Activated CD8-positive, alpha-beta memory T cell treated with anti-CD3 and anti-CD28 coated beads, Interleukin-2, amount 50 U/mL, for 48 hours (primary cell): Measurements from ENCODE around the gene PDXDC1.
"Not testable (repeated sequence)": the region's sequence is repeated elsewhere in the genome, so short reads cannot be mapped to it uniquely, and the experiment has no call there.

Source experiments
- DNase-seq: peaks from one replicate; pipeline ENCODE4 v3.0.0-alpha.2; 2020

PDXDC1 gene

DNA sequence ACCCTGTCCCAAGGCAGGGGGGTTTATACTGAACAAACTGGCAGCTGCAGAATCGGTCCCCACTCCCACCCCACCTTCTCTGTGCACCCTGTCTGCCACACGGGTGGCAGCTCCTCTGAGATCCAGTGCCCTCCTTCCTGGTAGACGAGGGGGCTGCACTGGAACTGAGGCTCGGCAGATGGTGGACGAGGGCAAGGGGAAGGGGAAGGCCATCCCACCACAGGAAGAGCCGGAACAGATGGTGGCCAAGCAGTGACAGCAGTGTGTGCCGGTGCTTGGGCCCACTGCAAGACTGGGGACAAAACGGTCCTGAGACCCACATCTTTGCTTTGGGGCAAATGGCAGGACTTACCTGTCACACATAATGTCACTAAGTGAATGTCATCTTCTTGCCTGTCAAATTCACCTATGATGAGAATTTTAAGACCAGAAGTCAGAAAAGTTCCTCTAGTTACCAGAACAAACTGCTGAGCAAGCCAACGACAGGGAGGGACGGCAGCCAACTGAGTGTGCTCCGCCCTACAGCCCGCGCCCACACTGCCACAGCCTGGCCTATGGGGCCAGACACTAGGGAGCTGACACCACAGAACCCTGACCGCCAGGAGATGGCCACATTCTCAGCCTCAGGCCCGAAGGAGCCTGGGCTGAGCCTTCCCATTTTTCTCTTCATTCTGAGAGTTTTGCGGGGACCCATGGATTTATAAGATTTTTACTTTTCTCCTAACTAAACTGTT lies 66.6 kb downstream of the PDXDC1 start:
- no peak for DNase-seq

DNA sequence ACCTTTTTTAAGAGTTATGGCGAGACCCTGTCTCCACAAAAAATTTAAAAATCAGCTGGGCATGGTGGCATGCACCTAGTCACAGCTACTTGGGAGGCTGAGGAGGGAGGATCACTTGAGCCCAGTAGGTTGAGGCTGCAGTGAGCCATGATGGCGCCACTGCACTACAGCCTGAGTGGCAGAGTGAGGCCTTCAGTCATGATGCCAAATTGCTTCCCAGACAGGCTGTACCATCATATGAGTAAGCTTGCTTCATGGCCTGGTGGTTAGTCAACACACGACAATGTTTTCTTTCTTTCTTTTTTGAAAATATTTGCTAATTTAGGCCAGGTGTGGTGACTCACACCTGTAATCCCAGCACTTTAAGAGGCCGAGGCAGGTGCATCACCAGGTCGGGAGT lies 68.5 kb downstream of the PDXDC1 start:
- DNase-seq = no peak

DNA sequence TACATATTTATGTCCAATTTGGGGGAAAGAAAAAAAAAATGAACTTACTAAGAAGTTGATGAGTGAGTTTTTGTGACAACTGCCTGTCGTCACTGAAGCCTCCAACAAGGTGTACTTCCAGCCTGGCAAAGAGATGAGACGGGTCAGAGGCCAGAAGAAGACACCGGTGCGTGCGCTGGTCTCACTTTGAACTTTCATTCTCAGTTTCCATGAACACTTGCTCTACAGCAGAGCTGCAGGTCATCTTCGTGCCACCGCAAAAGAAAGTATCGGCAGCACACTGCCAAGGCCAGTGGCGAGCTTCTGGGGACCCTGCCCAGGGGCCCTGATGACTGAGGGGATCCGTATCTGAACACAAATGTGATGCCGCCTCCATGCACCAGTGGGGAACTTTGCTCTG lies 69.5 kb downstream of the PDXDC1 start:
- DNase-seq = no peak

DNA sequence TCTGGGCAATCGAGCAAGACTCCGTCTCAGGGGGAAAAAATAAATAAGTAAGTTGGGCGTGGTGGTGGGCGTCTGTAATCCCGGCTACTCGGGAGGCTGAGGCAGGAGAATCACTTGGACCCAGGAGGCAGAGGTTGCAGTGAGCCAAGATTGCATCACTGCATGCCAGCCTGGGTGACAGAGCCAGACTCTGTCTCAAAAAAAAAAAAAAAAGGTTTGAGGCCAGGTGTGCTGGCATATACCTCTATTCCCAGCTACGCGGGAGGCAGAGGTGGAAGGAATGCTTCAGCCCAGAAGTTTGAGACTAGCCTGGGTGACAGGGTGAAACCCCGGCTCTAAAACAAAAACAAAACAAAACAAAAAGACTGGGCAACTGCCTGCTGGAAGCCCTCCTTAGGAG lies 70.4 kb downstream of the PDXDC1 start:
- DNase-seq = not testable (repeated sequence)

DNA sequence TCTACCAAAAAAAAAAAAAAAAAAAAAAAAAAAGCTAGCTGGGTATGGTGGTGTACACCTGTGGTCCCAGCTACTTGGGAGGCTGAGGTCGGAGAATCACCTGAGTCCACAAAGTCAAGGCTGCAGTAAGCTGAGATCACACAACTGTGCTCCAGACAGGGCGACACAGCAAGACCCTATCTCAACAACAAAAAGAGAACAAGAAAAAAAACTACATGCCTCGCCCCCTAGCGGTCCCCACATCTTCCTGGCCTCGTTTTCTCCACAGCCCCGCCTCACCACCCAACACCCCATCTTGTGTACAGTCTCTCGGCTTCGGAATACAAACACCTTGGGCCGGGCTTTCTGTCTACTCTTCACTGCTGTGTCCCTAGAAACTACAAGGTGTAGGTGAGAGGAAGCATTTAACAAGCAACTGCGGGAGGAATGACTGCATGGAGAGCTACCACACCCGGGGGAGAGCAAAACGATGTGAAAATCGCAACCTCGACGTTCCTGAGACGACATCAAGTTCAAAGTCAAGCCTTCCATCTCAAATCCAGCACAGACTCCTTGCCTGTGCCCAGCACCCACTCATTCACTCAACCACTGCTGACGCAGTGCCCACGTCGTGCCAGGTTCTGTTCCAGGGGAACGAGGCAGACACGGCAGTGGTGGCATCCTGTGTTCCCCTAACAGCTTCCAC lies 72.0 kb downstream of the PDXDC1 start:
- DNase-seq = no peak

DNA sequence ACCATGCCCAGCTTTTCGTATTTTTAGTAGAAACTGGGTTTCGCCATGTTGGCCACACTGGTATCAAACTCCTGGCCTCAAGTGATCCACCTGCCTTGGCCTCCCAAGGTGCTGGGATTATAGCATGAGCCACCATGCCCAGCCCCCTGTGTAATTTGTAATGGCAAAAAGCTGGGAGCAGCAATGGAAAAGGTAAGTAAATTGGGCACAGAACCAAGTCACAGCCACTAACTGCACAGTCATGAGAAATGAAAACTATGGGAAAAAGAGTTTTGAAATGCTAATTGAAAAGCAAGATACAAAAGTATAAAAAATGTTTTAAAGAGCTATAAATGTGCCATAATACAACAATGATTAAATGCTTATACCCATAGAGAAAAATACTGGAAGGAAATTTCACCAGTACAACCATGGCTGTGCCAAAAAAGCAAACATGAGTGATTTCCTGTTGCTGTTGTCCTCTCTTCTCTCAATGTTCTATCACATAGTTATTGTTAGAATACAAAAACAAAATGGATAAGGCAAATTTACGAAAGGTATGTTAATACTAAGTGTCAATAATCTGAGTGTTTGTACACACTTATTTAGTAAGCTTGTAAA lies 74.9 kb downstream of the PDXDC1 start:
- DNase-seq = no peak

DNA sequence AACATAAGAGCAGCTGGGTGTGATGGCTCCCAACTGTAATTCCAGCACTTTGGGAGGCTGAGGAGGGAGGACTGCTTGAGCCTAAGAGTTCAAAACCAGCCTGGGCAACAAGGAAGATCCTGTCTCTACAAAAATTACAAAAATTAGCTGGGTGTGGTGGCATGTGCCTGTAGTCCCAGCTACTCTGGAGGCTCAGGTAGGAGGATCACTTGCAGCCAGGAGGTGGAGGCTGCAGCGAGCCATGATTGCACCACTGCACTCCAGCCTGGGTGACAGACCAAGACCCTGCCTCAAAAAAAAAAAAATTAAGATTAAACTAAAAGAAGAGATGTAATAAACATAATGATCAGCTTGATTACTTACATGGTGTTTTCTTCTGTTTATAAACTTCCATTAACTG lies 75.6 kb downstream of the PDXDC1 start:
- DNase-seq = not testable (repeated sequence)

DNA sequence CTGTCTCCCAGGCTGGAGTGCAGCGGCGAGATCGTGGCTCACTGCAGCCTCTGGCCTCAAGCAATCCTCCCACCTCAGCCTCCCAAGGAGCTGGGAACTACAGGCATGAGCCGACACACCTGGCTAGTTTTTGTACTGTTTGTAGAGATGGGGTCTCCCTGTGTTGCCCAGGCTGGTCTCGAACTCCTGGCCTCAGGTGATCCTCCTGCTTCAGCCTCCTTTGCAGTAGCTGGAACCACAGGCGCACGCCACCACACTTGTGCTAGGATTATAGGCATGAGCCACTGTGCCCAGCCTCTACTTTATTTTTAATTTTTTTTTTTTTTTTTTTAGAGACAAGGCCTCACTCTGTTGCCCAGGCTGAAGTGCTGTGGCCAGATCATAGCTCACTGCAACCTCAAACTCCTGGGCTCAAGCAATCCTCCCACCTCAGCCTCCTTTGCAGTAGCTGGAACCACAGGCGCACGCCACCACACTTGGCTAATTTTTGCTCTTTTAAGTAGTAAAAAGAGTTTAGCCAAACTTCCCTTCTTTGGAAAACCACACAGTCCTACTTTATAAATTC lies 76.6 kb downstream of the PDXDC1 start:
- DNase-seq = no peak

DNA sequence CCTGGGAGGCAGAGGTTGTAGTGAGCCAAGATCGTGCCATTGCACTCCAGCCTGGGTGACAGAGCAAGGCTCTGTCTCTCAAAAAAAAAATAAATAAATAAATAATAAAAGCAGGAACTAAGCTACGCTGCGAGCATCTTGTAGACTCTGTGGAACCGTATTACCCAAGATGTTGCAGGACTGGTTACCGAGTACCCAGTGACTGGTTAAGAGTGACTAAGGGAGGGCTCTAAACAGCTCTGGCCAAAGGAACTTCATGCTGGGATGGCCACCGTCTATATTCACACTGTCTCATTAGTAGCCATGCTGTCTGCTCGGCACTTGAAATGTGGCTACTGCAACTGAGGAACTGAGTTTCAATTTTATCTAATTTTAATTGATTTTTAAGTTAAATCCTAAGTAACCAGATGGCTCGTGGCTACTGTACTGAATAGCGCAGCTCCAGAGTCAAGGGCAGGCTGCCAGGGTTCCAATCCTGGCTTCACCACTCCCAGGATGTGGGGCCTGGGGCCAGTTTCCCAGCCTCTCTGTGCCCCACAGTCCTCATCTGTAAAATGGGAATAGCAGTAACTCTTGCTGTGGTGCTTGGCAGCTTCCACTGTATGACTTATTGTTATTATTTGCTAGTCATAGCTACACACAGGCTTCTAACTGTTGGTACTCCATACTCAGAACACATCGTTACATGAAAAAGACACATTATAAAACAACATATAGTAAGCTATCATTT lies 78.1 kb downstream of the PDXDC1 start:
- no peak for DNase-seq

DNA sequence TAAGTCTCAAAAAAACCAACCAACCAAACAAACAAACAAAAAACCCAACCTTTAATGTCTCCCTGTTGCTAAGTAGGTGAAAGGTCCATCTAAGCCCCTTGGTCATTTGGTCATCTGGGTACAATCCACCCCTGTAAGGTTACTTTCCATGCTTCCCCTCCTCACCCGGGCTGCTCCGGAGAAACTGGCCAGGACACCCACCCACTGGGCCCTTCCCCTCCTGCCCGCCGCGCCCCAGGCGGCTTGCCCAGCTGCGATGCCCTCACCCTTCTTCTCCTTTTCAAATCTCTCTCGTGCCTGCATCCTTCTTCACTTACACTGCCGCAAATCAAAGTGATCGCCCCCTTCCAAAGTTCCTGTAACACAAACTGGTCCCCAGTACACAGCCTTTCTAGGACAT lies 79.1 kb downstream of the PDXDC1 start:
- DNase-seq = no peak

DNA sequence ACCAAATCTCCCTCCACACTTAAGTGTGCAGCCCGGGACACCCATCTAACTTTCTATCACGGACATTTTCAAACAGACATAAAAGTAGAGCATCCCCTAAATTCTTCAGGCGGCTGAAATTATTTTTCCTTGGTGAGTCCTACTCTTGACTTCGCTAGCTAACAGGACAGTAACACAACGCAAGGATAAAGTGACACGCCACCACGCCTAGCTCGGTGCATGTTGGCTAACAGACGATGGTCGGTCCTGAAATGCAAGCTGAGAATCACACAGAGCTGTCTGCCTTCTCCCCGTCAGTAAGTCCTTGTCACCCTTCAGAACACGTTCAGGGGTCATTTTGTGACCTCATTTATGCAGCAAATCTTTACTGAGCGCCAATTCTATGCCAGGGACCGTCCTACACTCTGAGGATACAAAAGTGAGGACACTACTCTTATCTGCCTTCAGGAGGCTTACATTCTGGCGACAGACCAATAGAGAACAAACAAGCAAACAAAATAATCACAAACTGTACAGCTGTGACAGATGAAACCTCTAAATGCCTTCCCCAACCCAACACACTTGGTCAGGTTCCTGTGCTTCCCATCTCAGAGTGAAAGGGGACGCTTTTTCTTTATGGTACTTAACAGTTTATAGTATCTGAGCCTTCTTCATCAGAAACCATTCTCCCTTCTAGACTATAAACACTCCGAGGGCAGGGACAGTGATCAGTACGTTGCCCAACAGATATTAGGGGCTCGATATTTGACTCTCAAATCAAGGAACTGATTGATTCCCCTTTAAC lies 79.7 kb downstream of the PDXDC1 start:
- no peak for DNase-seq

DNA sequence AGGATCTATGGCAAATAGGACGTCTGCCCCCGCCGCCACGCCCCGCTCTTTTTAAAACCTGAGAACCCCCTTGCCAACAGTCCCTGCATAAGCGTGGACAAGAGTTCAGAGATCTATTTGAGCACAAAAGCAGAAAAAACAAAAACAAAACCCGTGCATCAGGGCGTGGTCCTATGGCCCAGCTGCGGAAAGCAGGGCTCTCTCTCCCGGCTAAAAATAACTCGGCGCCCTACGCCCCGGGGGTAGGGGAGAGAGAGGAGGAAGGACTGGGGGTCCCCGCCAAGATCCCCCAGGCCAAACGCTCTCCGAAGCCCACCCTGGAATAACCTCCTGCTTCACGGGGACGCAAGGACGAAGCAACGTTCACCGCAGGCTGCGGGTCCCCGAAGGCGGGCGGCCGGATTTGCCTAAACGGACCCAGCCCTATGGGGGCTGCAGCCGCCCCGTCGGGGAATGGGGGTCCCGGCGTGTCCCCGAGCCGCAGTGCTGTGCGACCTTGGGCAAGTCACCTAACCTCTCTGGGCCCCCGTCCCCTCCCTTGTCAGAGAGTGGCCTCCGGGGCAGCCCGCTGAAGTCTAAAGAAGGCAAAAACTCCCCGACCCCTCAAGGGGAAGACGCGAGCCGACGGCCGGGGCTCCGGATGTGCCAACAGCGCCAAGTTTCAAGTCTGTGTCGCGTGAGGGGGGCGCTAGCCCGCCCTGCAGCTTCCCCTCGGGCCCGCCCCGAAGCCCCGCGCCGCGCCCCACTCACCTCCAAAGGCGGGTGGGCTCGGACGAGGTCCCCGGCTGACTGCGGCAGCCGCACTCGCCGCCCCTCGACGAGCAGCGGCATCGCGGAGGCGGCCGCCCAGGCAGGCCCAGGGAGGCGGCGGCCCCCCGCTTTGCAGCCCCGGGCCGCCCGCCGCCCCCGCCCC lies 80.6 kb downstream of the PDXDC1 start:
- peak; percentile 87 for DNase-seq

DNA sequence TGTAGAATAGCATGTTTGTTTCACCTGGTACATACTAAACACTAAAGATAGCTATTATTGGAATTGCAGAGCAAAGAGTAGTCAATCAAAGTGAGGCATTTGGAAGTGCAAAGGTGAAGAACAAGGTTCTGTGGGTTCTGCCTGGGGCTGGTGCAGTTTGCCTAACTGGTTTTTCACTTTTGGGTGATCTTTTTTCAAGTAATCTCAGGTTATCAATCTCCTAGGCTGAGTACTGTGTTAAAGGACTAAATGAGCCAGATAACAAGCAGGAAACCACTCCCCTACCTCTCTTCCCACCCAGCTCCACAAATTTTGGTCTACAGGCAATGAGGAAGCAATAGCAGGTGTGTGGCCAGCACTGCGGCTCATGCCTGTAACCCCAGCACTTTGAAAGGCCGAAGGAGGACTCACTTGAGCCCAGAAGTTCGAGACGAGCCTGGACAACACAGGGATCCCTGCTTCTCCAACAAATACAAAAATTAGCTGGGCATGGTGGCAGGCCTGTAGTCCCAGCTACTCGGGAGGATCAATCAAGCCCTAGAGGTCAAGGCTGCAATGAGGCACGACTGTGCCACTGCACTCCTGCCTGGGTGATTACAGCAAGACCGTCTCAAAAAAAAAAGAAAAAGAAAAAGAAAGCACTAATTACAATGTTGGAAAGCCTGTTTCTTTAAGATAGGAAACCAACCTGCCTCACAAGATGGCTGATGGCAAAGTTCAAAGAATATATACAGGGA lies 83.0 kb downstream of the PDXDC1 start:
- DNase-seq = no peak

DNA sequence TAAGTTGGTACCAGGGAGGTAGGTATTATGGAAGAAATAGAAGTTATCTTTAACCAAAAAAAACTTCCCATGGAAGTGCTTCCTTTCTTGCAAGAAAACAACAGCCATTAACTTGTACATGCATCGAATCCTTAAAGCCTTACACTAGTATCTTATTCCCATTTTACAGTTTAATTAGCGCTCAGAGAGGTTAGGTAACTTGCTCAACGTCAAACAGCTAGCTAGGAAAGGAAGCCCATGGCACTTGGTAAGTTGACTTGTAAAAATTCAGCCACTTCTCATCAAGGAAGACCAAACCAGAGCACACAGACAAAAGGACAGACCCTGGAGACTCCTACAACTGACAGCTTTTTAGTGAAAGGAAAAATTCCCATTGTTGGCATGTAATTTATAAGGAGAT lies 84.5 kb downstream of the PDXDC1 start:
- no peak for DNase-seq

DNA sequence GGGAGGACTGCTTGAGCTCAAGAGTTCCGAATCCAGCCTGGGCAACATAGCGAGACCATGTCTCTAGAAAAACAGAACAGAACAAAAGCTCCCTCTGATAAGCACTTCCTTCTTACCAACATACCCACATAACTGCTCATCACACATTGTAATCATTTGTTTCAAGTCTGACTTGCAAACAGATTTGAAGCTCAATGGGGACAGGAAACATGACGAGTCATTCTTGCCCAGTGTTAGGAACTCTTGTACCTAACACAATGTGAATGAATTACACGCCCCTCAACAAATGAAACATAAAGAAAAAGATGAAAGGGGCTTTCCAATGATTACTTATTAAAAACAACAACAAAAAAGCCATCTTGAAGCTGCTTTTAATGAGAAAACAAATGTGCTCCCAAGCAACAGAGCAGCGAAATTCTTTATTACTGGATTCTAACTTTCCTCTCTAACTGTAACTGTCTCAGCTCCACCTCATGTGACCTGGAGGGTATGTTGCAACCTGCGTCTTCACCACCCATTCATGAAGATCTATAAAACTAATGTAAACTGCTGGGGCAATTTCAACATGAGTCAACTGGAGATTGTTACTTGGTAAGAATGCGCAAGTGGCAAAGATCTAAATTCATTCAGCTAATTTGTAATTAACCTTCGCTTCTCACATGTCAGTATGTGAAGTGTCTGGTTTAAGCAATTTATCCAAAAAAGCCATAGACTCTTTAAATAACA lies 87.4 kb downstream of the PDXDC1 start:
- not testable (repeated sequence) for DNase-seq

DNA sequence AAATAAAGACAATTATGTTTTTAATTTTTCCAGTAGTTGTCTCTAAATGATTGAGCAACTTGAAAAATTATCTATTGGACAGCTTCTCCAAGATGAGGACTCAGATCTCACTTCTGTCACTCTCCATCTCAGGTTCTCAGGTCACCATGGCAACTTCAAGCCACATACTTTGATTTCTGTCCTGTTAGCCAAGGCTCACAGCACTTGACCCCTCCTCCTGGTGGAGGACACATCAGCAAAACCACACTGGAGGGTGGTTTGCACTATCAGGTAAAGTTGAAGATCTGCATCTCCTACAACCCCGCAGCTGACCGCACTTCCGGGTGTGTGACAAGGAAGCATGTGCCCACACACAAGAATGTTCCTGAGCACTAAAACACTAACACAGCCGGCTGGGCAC lies 91.1 kb downstream of the PDXDC1 start:
- DNase-seq = not testable (repeated sequence)

DNA sequence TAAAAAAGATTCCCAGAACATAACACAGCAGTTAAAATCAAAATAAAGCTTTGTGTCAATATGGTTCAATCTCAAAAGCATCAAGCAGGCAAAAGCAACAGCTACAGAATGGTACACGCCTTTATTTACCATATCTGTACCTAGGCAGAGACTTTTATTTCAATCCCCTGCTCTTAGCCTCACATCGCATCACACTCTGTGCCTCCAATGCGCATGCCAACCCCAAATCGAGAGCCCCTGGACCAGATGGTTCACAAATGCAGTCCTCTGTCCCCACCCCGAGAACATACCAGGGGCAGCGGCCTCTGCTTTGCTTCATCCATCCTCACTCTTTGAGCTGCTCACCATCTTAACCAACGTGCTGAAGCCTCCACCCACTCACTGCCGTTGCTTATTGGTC lies 91.9 kb downstream of the PDXDC1 start:
- not testable (repeated sequence) for DNase-seq

DNA sequence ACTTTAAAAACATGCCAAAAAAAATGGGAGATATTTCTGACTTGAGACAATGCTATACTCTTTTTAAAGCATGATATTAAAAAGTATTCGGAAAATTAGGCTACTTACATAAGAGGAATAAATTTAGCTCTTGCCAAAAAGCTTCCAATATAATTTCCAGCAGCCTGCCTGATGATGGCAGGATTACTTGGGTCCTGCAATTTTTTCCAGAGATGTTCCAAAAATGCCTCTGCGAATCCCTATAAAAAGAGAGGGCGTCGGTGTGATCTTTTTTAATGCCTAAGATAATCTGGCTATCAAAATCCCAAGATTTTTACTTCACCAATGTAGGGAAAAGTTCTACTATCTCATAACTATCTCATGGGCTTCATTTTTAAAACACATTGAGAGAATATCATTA lies 96.2 kb downstream of the PDXDC1 start:
- not testable (repeated sequence) for DNase-seq

DNA sequence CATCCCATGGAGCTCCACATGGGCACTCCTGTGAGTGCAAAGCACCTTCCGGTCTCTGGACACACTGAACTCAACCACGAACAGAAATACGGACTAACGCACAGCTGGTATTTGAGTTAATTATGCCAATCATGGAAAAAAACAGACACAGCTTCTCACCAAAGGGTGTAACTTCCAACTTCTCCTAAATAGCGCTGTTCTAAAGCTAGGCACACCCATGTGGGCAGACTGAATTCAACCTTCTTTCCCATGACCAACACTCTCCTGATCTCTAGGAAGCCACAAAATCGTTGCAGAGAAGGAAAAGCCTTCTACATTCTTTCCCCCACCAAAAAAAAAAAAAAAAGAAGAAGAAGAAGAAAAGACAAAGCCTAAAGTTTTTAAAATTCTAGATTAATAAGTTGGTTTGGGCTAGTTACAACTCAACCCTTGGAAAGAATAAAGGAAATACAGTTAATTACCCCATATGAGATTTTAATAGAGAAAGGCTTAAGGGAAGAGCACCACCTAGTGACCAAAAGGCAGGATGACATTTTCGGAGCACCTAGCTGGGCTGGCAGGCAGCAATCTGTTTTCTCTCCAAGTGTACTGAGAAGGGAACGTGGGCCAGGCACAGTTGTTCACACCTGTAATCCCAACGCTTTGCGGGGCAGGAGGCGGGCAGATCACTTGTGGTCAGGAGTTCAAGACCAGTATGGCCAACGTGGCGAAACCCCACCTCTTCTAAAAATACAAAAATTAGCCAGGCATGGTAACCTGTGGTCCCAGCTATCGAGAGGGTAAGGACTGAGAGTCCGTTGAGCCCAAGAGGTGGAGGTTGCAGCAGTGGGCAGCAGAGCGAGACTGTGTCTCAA lies 97.3 kb downstream of the PDXDC1 start:
- not testable (repeated sequence) for DNase-seq
